Spinal cord (tissue), 10 donors: Measurements from ENCODE around the gene SSNA1. TPM values are rescaled to one million over a fixed set of nuclear protein-coding genes. Genes with fewer than 3 reads are reported as not detected.

Source experiments
- DNase-seq, 6 donors: peaks; one replicate each; pipeline versions ENCODE4 v3.0.0 to v3.0.0-alpha.2; 2013 to 2015; ENCODE audit warnings: low spot score in 6 of 6, low read depth in 4 of 6
- H3K27ac ChIP-seq: one replicate; pipeline ENCODE4 v1.5.1; 2013; ENCODE audit warnings: low read depth, low read length, control low read depth
- H3K27me3 ChIP-seq: one replicate; pipeline ENCODE4 v1.6.1; 2013; ENCODE audit warnings: low read length; ENCODE audit not compliant: control insufficient read depth, insufficient read depth
- H3K36me3 ChIP-seq: one replicate; pipeline ENCODE4 v1.6.1; 2013; ENCODE audit warnings: low read length; ENCODE audit not compliant: control insufficient read depth, insufficient read depth
- H3K4me1 ChIP-seq: one replicate; pipeline ENCODE4 v1.6.1; 2013; ENCODE audit warnings: low read length; ENCODE audit not compliant: control insufficient read depth, insufficient read depth
- H3K4me3 ChIP-seq: one replicate; pipeline ENCODE4 v1.5.1; 2013; ENCODE audit warnings: low read depth, low read length, control low read depth
- H3K9me3 ChIP-seq: one replicate; pipeline ENCODE4 v1.6.1; 2013; ENCODE audit warnings: low read length; ENCODE audit not compliant: control insufficient read depth, insufficient read depth
- WGBS: methylation state at CpG from one replicate; pipeline ENCODE4 v1.1.5; 2013; ENCODE audit warnings: missing lambda C conversion rate; ENCODE audit not compliant: insufficient coverage; 5-methylcytosine and 5-hydroxymethylcytosine counted together
- polyA plus RNA-seq, 2 donors: library from polyadenylated mRNA; unstranded; fragments of 120-200 nt; gene quantifications; one replicate each; pipeline ENCODE4 v1.2.1, GENCODE V29; 2013; ENCODE audit not compliant: insufficient read length in 2 of 2
- total RNA-seq, 2 donors: library from RNA; depleted of rRNA in 1 of 2; stranded (reverse); fragments of 120-200 nt in 1 of 2; fragments of >200 nt in 1 of 2; gene quantifications; one replicate each; pipeline versions ENCODE4 v1.2.3 to v1.2.4, GENCODE V29; 2013 to 2014
- donor health status: healthy.

Gene SSNA1
- total and polyA plus RNA-seq, 4 donors: 28.1 to 66.9 (median 58.8) TPM

- Histone ChIP-seq H3K27ac (no peak overlapping the region), H3K27me3 (no peaks in the 10 kb centered on the region), H3K4me3 (no peak overlapping the region), H3K9me3 (no peaks in the 10 kb centered on the region), H3K36me3 (peaks cover 95% of the 10 kb centered on the region), H3K4me1 (no peaks in the 10 kb centered on the region)
- 90% methylated on average over 49 of the region's 49 CpGs for WGBS
- no peak for DNase-seq
Measured at GRCh38 chr9:137213160-137214060, 24.9 kb downstream of the SSNA1 start.

- no peaks in the 10 kb centered on the region for H3K9me3 ChIP-seq
- H3K4me1 ChIP-seq: peaks cover under 1% of the 10 kb centered on the region
- DNase-seq: no peak
- no peak overlapping the region for H3K27ac ChIP-seq
- 94% methylated on average over 19 of the region's 19 CpGs for WGBS
- H3K27me3 ChIP-seq: no peaks in the 10 kb centered on the region
- peaks cover 97% of the 10 kb centered on the region for H3K36me3 ChIP-seq
- H3K4me3 ChIP-seq: no peak overlapping the region
Measured at GRCh38 chr9:137214620-137215019, 26.1 kb downstream of the SSNA1 start.

- 98% methylated on average over 21 of the region's 22 CpGs for WGBS
- H3K36me3 ChIP-seq: peaks cover 98% of the 10 kb centered on the region
- H3K4me3 ChIP-seq: no peak overlapping the region
- peaks cover 5% of the 10 kb centered on the region for H3K4me1 ChIP-seq
- H3K27ac ChIP-seq: no peak overlapping the region
- H3K27me3 ChIP-seq: no peaks in the 10 kb centered on the region
- no peaks in the 10 kb centered on the region for H3K9me3 ChIP-seq
- no peak for DNase-seq
Measured at GRCh38 chr9:137215196-137215986, 26.9 kb downstream of the SSNA1 start.

GRCh38 chr9:137216188-137216965, 27.9 kb downstream of the SSNA1 start:
- H3K4me3 ChIP-seq: no peak overlapping the region
- peaks cover 96% of the 10 kb centered on the region for H3K36me3 ChIP-seq
- no peaks in the 10 kb centered on the region for H3K27me3 ChIP-seq
- no peak for DNase-seq
- WGBS: 92% methylated on average over 30 of the region's 30 CpGs
- H3K9me3 ChIP-seq: no peaks in the 10 kb centered on the region
- H3K27ac ChIP-seq: no peak overlapping the region
- peaks cover 12% of the 10 kb centered on the region for H3K4me1 ChIP-seq

GRCh38 chr9:137217276-137218211, 29.1 kb downstream of the SSNA1 start:
- no peak overlapping the region for H3K27ac ChIP-seq
- H3K36me3 ChIP-seq: peaks cover 84% of the 10 kb centered on the region
- H3K4me3 ChIP-seq: no peak overlapping the region
- 76% methylated on average over 36 of the region's 36 CpGs for WGBS
- no peaks in the 10 kb centered on the region for H3K27me3 ChIP-seq
- peaks cover 19% of the 10 kb centered on the region for H3K4me1 ChIP-seq
- DNase-seq: no peak
- no peaks in the 10 kb centered on the region for H3K9me3 ChIP-seq

GRCh38 chr9:137218212-137218753, 29.8 kb downstream of the SSNA1 start:
- 96% methylated on average over 30 of the region's 30 CpGs for WGBS
- DNase-seq: no peak
- peaks cover 26% of the 10 kb centered on the region for H3K4me1 ChIP-seq
- H3K36me3 ChIP-seq: peaks cover 77% of the 10 kb centered on the region
- no peaks in the 10 kb centered on the region for H3K9me3 ChIP-seq
- H3K4me3 ChIP-seq: no peak overlapping the region
- no peak overlapping the region for H3K27ac ChIP-seq
- no peaks in the 10 kb centered on the region for H3K27me3 ChIP-seq

GRCh38 chr9:137218754-137219271, 30.3 kb downstream of the SSNA1 start:
- H3K36me3 ChIP-seq: peaks cover 72% of the 10 kb centered on the region
- no peak overlapping the region for H3K27ac ChIP-seq
- no peak for DNase-seq
- H3K4me3 ChIP-seq: no peak overlapping the region
- H3K9me3 ChIP-seq: no peaks in the 10 kb centered on the region
- H3K27me3 ChIP-seq: no peaks in the 10 kb centered on the region
- 87% methylated on average over 12 of the region's 12 CpGs for WGBS
- H3K4me1 ChIP-seq: peaks cover 29% of the 10 kb centered on the region

- Histone ChIP-seq H3K27ac (no peak overlapping the region), H3K27me3 (no peaks in the 10 kb centered on the region), H3K4me1 (peaks cover 34% of the 10 kb centered on the region), H3K4me3 (no peak overlapping the region), H3K9me3 (no peaks in the 10 kb centered on the region), H3K36me3 (peaks cover 61% of the 10 kb centered on the region)
- WGBS: 94% methylated on average over 10 of the region's 10 CpGs
- no peak for DNase-seq
Measured at GRCh38 chr9:137219757-137220316, 31.4 kb downstream of the SSNA1 start.
